HepG2 (cell line): ENCODE measurements around the gene CEP97. TPM values are rescaled to one million over a fixed set of nuclear protein-coding genes. Genes with fewer than 3 reads are reported as not detected.

Experiments
- ATAC-seq: fragments of 200-7000 bp; cut with Tn5 transposase; 3 replicates; pipeline ENCODE4 v1.9.1; 2020; ENCODE audit warnings: mild to moderate bottlenecking, moderate library complexity
- BruUV-seq: library from RNA; stranded (reverse); fragments of 400-500 nt; replicated peaks from 2 replicates; lab custom pipeline; 2021; lab: Mats Ljungman, UMichigan
- CTCF ChIA-PET: fragments of 300-600 bp; formaldehyde crosslinking; extraction: SDS; loops from one replicate; lab custom pipeline; 2021; ENCODE audit warnings: low total read pairs, inconsistent platforms, low intra/inter-chr PET ratio; lab: Yijun Ruan, JAX
- POLR2A ChIA-PET: fragments of 350-600 bp; sonication (Branson Sonifier 250); formaldehyde crosslinking; loops from one replicate; lab custom pipeline; 2020; ENCODE audit warnings: antibody characterized with exemption, inconsistent platforms; lab: Yijun Ruan, JAX
- DNase-seq: peaks from one replicate; pipeline ENCODE4 v3.0.0-alpha.2; 2015; ENCODE audit warnings: low spot score
- FAIRE-seq: peaks from 3 replicates; lab custom pipeline; 2011; peaks lifted over from hg19 to GRCh38; lab: Jason Lieb, UNC
- H2AFZ ChIP-seq: one replicate; pipeline ENCODE4 v1.6.1; 2011; ENCODE audit warnings: low read length, inconsistent platforms
- H3K27ac ChIP-seq: fragments of 300-600 bp; 3 replicates; pipeline ENCODE4 v1.8.0; 2011; ENCODE audit warnings: mixed run types, mild to moderate bottlenecking, mixed read lengths, low read length, inconsistent platforms; ENCODE audit not compliant: insufficient read depth; ENCODE audit errors: extremely low read length
- H3K27me3 ChIP-seq, 2 experiments: fragments of 200-600 bp in 1 of 2; 2 replicates in 1 of 2; 3 replicates in 1 of 2; pipeline versions ENCODE4 v1.6.0 to v1.8.0; 2011; ENCODE audit warnings: low read length in 2 of 2, mild to moderate bottlenecking in 2 of 2, moderate library complexity in 2 of 2, inconsistent platforms in 1 of 2; ENCODE audit not compliant: insufficient read depth in 2 of 2, control insufficient read depth in 1 of 2
- H3K36me3 ChIP-seq, 2 experiments: fragments of 200-600 bp in 1 of 2; replicated peaks in 1 of 2; 2 replicates in 1 of 2; 3 replicates in 1 of 2; pipeline versions ENCODE4 v1.5.1 to v1.8.0; 2011; ENCODE audit warnings: low read length in 2 of 2, inconsistent platforms in 1 of 2; ENCODE audit not compliant: insufficient read depth in 2 of 2, control insufficient read depth in 1 of 2
- H3K4me1 ChIP-seq: 2 replicates; pipeline ENCODE4 v1.5.1; 2012; ENCODE audit warnings: low read length, inconsistent platforms; ENCODE audit not compliant: insufficient read depth
- H3K4me2 ChIP-seq: 2 replicates; pipeline ENCODE4 v1.6.0; 2011; ENCODE audit warnings: low read depth, low read length, inconsistent platforms
- H3K4me3 ChIP-seq, 3 experiments: fragments of 200-600 bp in 1 of 3; sonication (generic), shearing (Covaris generic) in 1 of 3; replicated peaks in 1 of 3; 2 replicates each; pipeline ENCODE4 v1.5.1; 2011 to 2016; ENCODE audit warnings: low read length in 3 of 3, inconsistent platforms in 2 of 3, low read depth in 2 of 3, mild to moderate bottlenecking in 2 of 3, control low read depth in 1 of 3, mixed read lengths in 1 of 3; ENCODE audit not compliant: insufficient read depth in 1 of 3
- H3K79me2 ChIP-seq: one replicate; pipeline ENCODE4 v1.6.1; 2011; ENCODE audit warnings: low read length, inconsistent platforms; ENCODE audit not compliant: insufficient read depth
- H3K9ac ChIP-seq: 2 replicates; pipeline ENCODE4 v1.6.0; 2011; ENCODE audit warnings: mild to moderate bottlenecking, low read depth, low read length, inconsistent platforms; ENCODE audit not compliant: insufficient read depth
- H3K9me3 ChIP-seq: 2 replicates; pipeline ENCODE4 v1.5.1; 2012; ENCODE audit warnings: mild to moderate bottlenecking, low read length
- H4K20me1 ChIP-seq: 2 replicates; pipeline ENCODE4 v1.6.0; 2011; ENCODE audit warnings: inconsistent platforms, mild to moderate bottlenecking, low read length, moderate library complexity; ENCODE audit not compliant: insufficient read depth
- ATF4 ChIP-seq, 2 experiments: fragments of 450-650 bp in 1 of 2; sonication (generic) in 1 of 2; formaldehyde crosslinking; IDR thresholded peaks; 2 replicates each; pipeline versions ENCODE4 v1.5.0 to v1.8.0; 2020 to 2022; ENCODE audit warnings: mild to moderate bottlenecking in 1 of 2, missing genetic modification reagents in 1 of 2
- CEBPB ChIP-seq: IDR thresholded peaks from 2 replicates; pipeline ENCODE4 v1.6.1; 2011; ENCODE audit warnings: low read depth, low read length, improper control_type of control experiment, borderline replicate concordance
- CEBPG ChIP-seq: IDR thresholded peaks from 2 replicates; pipeline ENCODE4 v1.6.1; 2016
- ESRRA ChIP-seq: sonication (generic); formaldehyde crosslinking; IDR thresholded peaks from 2 replicates; pipeline ENCODE4 v1.5.1; 2020; ENCODE audit warnings: mild to moderate bottlenecking, low read depth, missing genetic modification reagents
- GATAD2A ChIP-seq: IDR thresholded peaks from 2 replicates; pipeline ENCODE4 v1.6.1; 2016
- NFATC3 ChIP-seq: sonication (generic); formaldehyde crosslinking; IDR thresholded peaks from 2 replicates; pipeline ENCODE4 v1.5.1; 2020; ENCODE audit warnings: mild to moderate bottlenecking, missing genetic modification reagents
- NR2F6 ChIP-seq, 2 experiments: IDR thresholded peaks; 2 replicates each; pipeline ENCODE4 v1.6.1; 2016; ENCODE audit warnings: antibody characterized with exemption in 1 of 2, mild to moderate bottlenecking in 1 of 2
- ZNF121 ChIP-seq: sonication (generic); formaldehyde crosslinking; IDR thresholded peaks from 2 replicates; pipeline ENCODE4 v1.5.0; 2020; ENCODE audit warnings: mild to moderate bottlenecking, missing genetic modification reagents
- ZNF331 ChIP-seq: sonication (generic); formaldehyde crosslinking; IDR thresholded peaks from 2 replicates; pipeline ENCODE4 v1.4.0; 2020; ENCODE audit warnings: missing genetic modification reagents
- WGBS: methylation state at CpG from one replicate; pipeline ENCODE4 v1.1.6; 2017; ENCODE audit warnings: low lambda C conversion rate; 5-methylcytosine and 5-hydroxymethylcytosine counted together
- in situ Hi-C: cut with HindIII; loops from 2 replicates; pipeline ENCODE4 v1.10.0; 2017; ENCODE audit warnings: low pct_unique_long_range_greater_than_20kb; ENCODE audit not compliant: extremely low pct_ligation_motif_present
- intact Hi-C: fragments of 100-400 bp; cut with micrococcal nuclease; formaldehyde crosslinking; loops from one replicate; pipeline ENCODE4 v1.10.0; 2022; ENCODE audit not compliant: unreplicated experiment
- polyA plus RNA-seq, 8 experiments: library from polyadenylated mRNA; depleted of rRNA in 3 of 8; stranded (reverse) in 7 of 8; unstranded in 1 of 8; fragments of >200 nt; fragmentation: Illumina TruSeq in 4 of 8; extraction: Trizol in 4 of 8; gene quantifications; 2 replicates each; pipeline versions ENCODE4 v1.2.1 to v1.2.3, GENCODE V29; 2011 to 2016; ENCODE audit warnings: low read depth in 4 of 8, missing spikeins in 1 of 8, mixed read lengths in 1 of 8; ENCODE audit not compliant: insufficient read depth in 1 of 8
- total RNA-seq, 5 experiments: library from RNA; depleted of rRNA; stranded (reverse); fragments of >200 nt; fragmentation: Illumina TruSeq; extraction: Trizol; gene quantifications; 2 replicates each; pipeline ENCODE4 v1.2.3, GENCODE V29; 2016; ENCODE audit warnings: low read depth in 1 of 5

CEP97 gene
- total and polyA plus RNA-seq, 2 of the 13 experiments (the other 11 are each of a cell fraction or from before 2014, with no cell fraction given), result 0.99 to 6.5 TPM

- FAIRE-seq (no peak), DNase-seq (no peak), ATAC-seq (no peak)
- WGBS, result 53% methylated on average over 3 of the region's 3 CpGs
- ChIA-PET CTCF (no interaction called here), POLR2A (interaction anchor here (2.4 kb wide), 1 partner anchor 35 kb away, joined by 6 read pairs; no protein-coding TSS in a partner anchor)
- no peak overlapping the region for H3K27ac ChIP-seq
- BruUV-seq, result no TSS peak
- no peaks in the 10 kb centered on the region for H3K79me2 ChIP-seq
- no peaks in the 10 kb centered on the region for H4K20me1 ChIP-seq
- no peak overlapping the region for H3K4me2 ChIP-seq
- no peaks in the 10 kb centered on the region for H3K36me3 ChIP-seq
- no peak overlapping the region for H3K9ac ChIP-seq
- in situ Hi-C loops (no loop called here), intact Hi-C loops (loop anchor here (5.0 kb wide), 1 partner anchor 58 kb away; the partner anchor contains the start of gene NXPE3)
- no peaks in the 10 kb centered on the region for H3K27me3 ChIP-seq
- H3K4me3 ChIP-seq, result no peak overlapping the region
- no peak overlapping the region for H2AFZ ChIP-seq
- no peak for TF ChIP-seq NR2F6 (IDR thresholded peaks at IDR 0.05)
- no peak for TF ChIP-seq NR2F6 (CRISPR knock-in tag; IDR thresholded peaks at IDR 0.05)
- no peak for TF ChIP-seq ESRRA
- peak; percentile 54; the same call in 1 of the 2 replicates for TF ChIP-seq ZNF121 (CRISPR knock-in tag)
- no peak for TF ChIP-seq NFATC3 (CRISPR knock-in tag)
- TF ChIP-seq ZNF331, result no peak
- peak; percentile 46 for TF ChIP-seq CEBPB
- TF ChIP-seq ATF4 (CRISPR knock-in tag; IDR thresholded peaks at IDR 0.05), result 0 out of 4 replicates have a peak, but pooled peaks of 1 of the 2 experiments have one; percentile 17
- TF ChIP-seq GATAD2A, result peak; percentile 36; the same call in 1 of the 2 replicates
- TF ChIP-seq CEBPG, result peak; percentile 73
- no peaks in the 10 kb centered on the region for H3K9me3 ChIP-seq
- H3K4me1 ChIP-seq, result peaks cover 32% of the 10 kb centered on the region
These were observed 4.7 kb upstream of the CEP97 start for GRCh38 chr3:101719604-101720185.
